HG03469 (cell line): ENCODE results near the gene RPL32.

Source experiments
- ATAC-seq: cut with Tn5 transposase; IDR thresholded peaks from one replicate; pipeline ENCODE4 v1.9.1; 2021; ENCODE audit warnings: mild to moderate bottlenecking, moderate library complexity, moderate number of reproducible peaks; ENCODE audit not compliant: unreplicated experiment

Gene RPL32

GRCh38 chr3:12833222-12834161 is 7.9 kb downstream of the RPL32 start:
- ATAC-seq: no peak

GRCh38 chr3:12832350-12833221 is 8.8 kb downstream of the RPL32 start:
- no peak for ATAC-seq

- ATAC-seq: no peak
Observed at GRCh38 chr3:12831301-12831866, 10.0 kb downstream of the RPL32 start.

GRCh38 chr3:12830785-12831156 is 10.6 kb downstream of the RPL32 start:
- ATAC-seq: no peak

GRCh38 chr3:12829886-12830784 is 11.2 kb downstream of the RPL32 start:
- no peak for ATAC-seq

- no peak for ATAC-seq
Observed at GRCh38 chr3:12829404-12829803, 12.0 kb downstream of the RPL32 start.

- no peak for ATAC-seq
Observed at GRCh38 chr3:12828751-12829150, 12.6 kb downstream of the RPL32 start.

- ATAC-seq: no peak
Observed at GRCh38 chr3:12825156-12825555, 16.2 kb downstream of the RPL32 start.

GRCh38 chr3:12824299-12824698 is 17.1 kb downstream of the RPL32 start:
- ATAC-seq: no peak

- ATAC-seq: no peak
Observed at GRCh38 chr3:12822725-12823373, 18.5 kb downstream of the RPL32 start.

- no peak for ATAC-seq
Observed at GRCh38 chr3:12818773-12819172, 22.6 kb downstream of the RPL32 start.

- no peak for ATAC-seq
Observed at GRCh38 chr3:12818273-12818672, 23.1 kb downstream of the RPL32 start.

- ATAC-seq: no peak
Observed at GRCh38 chr3:12817343-12817710, 24.0 kb downstream of the RPL32 start.

GRCh38 chr3:12816521-12817342 is 24.6 kb downstream of the RPL32 start:
- ATAC-seq: no peak

GRCh38 chr3:12815719-12816118 is 25.6 kb downstream of the RPL32 start:
- ATAC-seq: no peak

- no peak for ATAC-seq
Observed at GRCh38 chr3:12815078-12815477, 26.3 kb downstream of the RPL32 start.

- ATAC-seq: no peak
Observed at GRCh38 chr3:12813967-12814366, 27.4 kb downstream of the RPL32 start.

- ATAC-seq: no peak
Observed at GRCh38 chr3:12812812-12813211, 28.6 kb downstream of the RPL32 start.

- ATAC-seq: no peak
Observed at GRCh38 chr3:12810961-12811360, 30.4 kb downstream of the RPL32 start.
